Progenitor cell of endocrine pancreas (in vitro differentiated cells): ENCODE measurements around the gene TBX4. TPM values are rescaled to one million over a fixed set of nuclear protein-coding genes. Genes with fewer than 3 reads are reported as not detected.

ENCODE experiments used
- DNase-seq: peaks from one replicate; pipeline ENCODE4 v3.0.0; 2021; ENCODE audit warnings: low spot score; ENCODE audit not compliant: unreplicated experiment
- H3K27ac Mint-ChIP-seq: 2 replicates; pipeline ENCODE4 v1.8.0; 2021; ENCODE audit warnings: mild to moderate bottlenecking, moderate library complexity, mixed read lengths
- H3K27me3 Mint-ChIP-seq: 2 replicates; pipeline ENCODE4 v1.8.0; 2021; ENCODE audit warnings: mixed read lengths
- H3K36me3 Mint-ChIP-seq: 2 replicates; pipeline ENCODE4 v1.8.0; 2022; ENCODE audit warnings: mixed read lengths; ENCODE audit not compliant: insufficient read depth
- H3K4me1 Mint-ChIP-seq: 2 replicates; pipeline ENCODE4 v1.8.0; 2021; ENCODE audit warnings: low read depth, mixed read lengths
- H3K4me3 Mint-ChIP-seq: 2 replicates; pipeline ENCODE4 v1.8.0; 2021; ENCODE audit warnings: low read depth, mild to moderate bottlenecking, moderate library complexity, mixed read lengths
- H3K9me3 Mint-ChIP-seq: 2 replicates; pipeline ENCODE4 v1.8.0; 2021; ENCODE audit warnings: low read depth, mixed read lengths
- total RNA-seq: library from RNA; stranded (reverse); gene quantifications from 2 replicates; pipeline ENCODE4 v1.2.1, GENCODE V29; 2021
- TF ChIP-seq, protein P1 (sequence below): fragments of 200-600 bp; sonication (generic); IDR thresholded peaks from one replicate; pipeline ENCODE4 v1.5.0; 2021; ENCODE audit warnings: antibody characterized with exemption, mild to moderate bottlenecking; ENCODE audit not compliant: unreplicated experiment

TBX4 gene
- total RNA-seq, 1 donor from 2014 or later: not detected

- Mint-ChIP-seq H3K36me3 (no peaks in the 10 kb centered on the region), H3K9me3 (no peaks in the 10 kb centered on the region), H3K27me3 (peaks cover 18% of the 10 kb centered on the region), H3K4me1 (no peaks in the 10 kb centered on the region), H3K4me3 (no peak overlapping the region), H3K27ac (no peak overlapping the region)
- DNase-seq: no peak
- TF ChIP-seq, protein P1, sequence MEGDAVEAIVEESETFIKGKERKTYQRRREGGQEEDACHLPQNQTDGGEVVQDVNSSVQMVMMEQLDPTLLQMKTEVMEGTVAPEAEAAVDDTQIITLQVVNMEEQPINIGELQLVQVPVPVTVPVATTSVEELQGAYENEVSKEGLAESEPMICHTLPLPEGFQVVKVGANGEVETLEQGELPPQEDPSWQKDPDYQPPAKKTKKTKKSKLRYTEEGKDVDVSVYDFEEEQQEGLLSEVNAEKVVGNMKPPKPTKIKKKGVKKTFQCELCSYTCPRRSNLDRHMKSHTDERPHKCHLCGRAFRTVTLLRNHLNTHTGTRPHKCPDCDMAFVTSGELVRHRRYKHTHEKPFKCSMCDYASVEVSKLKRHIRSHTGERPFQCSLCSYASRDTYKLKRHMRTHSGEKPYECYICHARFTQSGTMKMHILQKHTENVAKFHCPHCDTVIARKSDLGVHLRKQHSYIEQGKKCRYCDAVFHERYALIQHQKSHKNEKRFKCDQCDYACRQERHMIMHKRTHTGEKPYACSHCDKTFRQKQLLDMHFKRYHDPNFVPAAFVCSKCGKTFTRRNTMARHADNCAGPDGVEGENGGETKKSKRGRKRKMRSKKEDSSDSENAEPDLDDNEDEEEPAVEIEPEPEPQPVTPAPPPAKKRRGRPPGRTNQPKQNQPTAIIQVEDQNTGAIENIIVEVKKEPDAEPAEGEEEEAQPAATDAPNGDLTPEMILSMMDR: no peak
Measured at GRCh38 chr17:61510237-61510636, 58.0 kb downstream of the TBX4 start.

DNA sequence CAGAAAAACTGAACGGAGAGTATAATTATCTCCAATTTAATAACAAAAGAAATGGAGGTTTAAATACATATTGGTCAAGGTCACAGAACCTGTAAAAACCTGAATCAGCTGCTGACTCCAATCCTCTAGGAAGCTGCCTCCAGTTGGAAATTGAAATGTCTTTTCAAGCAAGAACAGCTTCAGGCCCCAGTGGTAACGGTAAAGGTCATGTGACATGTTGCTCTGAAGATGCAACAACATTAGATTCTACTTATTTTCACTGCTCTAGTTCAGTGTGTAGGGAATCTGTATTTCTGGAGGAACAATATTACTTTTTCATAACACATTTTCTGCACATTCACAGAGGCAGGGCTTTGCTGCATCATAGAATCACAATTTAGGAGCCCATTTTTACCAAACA lies 58.8 kb downstream of the TBX4 start:
- Mint-ChIP-seq H3K36me3 (no peaks in the 10 kb centered on the region), H3K9me3 (no peaks in the 10 kb centered on the region), H3K4me1 (no peaks in the 10 kb centered on the region), H3K4me3 (no peak overlapping the region), H3K27ac (no peak overlapping the region), H3K27me3 (peaks cover 14% of the 10 kb centered on the region)
- TF ChIP-seq, protein P1: no peak
- DNase-seq: no peak

- Mint-ChIP-seq H3K4me1 (no peaks in the 10 kb centered on the region), H3K36me3 (no peaks in the 10 kb centered on the region), H3K9me3 (no peaks in the 10 kb centered on the region), H3K4me3 (no peak overlapping the region), H3K27me3 (peaks cover 12% of the 10 kb centered on the region), H3K27ac (no peak overlapping the region)
- TF ChIP-seq, protein P1: no peak
- no peak for DNase-seq
Measured at GRCh38 chr17:61511480-61512182, 59.4 kb downstream of the TBX4 start.

DNA sequence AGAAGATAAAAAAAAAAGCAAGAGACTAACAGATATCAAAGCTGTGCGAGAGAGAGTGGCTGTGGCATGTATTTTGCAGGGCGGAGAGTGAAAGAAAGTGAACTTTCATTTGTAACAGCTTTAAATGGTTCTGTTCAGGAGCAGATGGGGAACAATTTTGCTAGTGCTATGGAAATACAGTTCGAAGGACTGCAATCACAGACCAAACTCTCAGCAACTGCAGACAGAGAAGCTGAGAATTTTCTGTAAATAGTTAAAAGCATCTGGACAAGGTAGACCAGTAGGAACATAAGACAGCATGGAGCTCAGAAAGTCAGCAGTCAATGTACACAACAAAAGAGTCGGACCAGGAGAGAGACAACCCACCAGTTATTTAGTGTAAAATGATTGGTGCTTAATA lies 62.3 kb downstream of the TBX4 start:
- Mint-ChIP-seq H3K36me3 (no peaks in the 10 kb centered on the region), H3K27ac (no peak overlapping the region), H3K4me1 (no peaks in the 10 kb centered on the region), H3K4me3 (no peak overlapping the region), H3K9me3 (no peaks in the 10 kb centered on the region), H3K27me3 (peaks cover 13% of the 10 kb centered on the region)
- TF ChIP-seq, protein P1: no peak
- DNase-seq: no peak

GRCh38 chr17:61517265-61517664 lies 65.0 kb downstream of the TBX4 start:
- no peak for DNase-seq
- Mint-ChIP-seq H3K4me1 (no peaks in the 10 kb centered on the region), H3K27me3 (peaks cover 8% of the 10 kb centered on the region), H3K27ac (no peak overlapping the region), H3K4me3 (no peak overlapping the region), H3K9me3 (no peaks in the 10 kb centered on the region), H3K36me3 (no peaks in the 10 kb centered on the region)
- TF ChIP-seq, protein P1: no peak
